SH-SY5Y (cell line): ENCODE measurements around the gene KLHL26.

ENCODE experiments used
- GATA2 ChIP-seq: IDR thresholded peaks from 2 replicates; pipeline ENCODE4 v1.6.1; 2011; ENCODE audit warnings: mild to moderate bottlenecking, low read depth, low read length
- GATA3 ChIP-seq: IDR thresholded peaks from 2 replicates; pipeline ENCODE4 v1.6.1; 2011; ENCODE audit warnings: low read depth, mild to moderate bottlenecking, low read length, moderate library complexity

- no peak for TF ChIP-seq GATA2
- TF ChIP-seq GATA3: no peak
These were observed 29.4 kb upstream of the KLHL26 start for GRCh38 chr19:18607226-18608101.
